AG20443 (cell line): Measurements from ENCODE around the gene LRRC8C.
"Not testable (repeated sequence)": the region's sequence is repeated elsewhere in the genome, so short reads cannot be mapped to it uniquely, and the experiment has no call there.

Experiments
- DNase-seq: peaks from one replicate; pipeline ENCODE4 v3.0.0; 2012; ENCODE audit warnings: low spot score, mixed read lengths

Gene LRRC8C

GRCh38 chr1:89704014-89704413, 71.1 kb downstream of the LRRC8C start:
- DNase-seq, result no peak

GRCh38 chr1:89704885-89705284, 72.0 kb downstream of the LRRC8C start:
- DNase-seq, result not testable (repeated sequence)

GRCh38 chr1:89705901-89706699, 73.2 kb downstream of the LRRC8C start:
- DNase-seq, result no peak

- no peak for DNase-seq
Observed at GRCh38 chr1:89706700-89707012, 73.7 kb downstream of the LRRC8C start.

- DNase-seq, result no peak
Observed at GRCh38 chr1:89708751-89709375, 75.9 kb downstream of the LRRC8C start.

- no peak for DNase-seq
Observed at GRCh38 chr1:89710498-89711139, 77.7 kb downstream of the LRRC8C start.

- no peak for DNase-seq
Observed at GRCh38 chr1:89711140-89711778, 78.3 kb downstream of the LRRC8C start.

- DNase-seq, result no peak
Observed at GRCh38 chr1:89712420-89712819, 79.5 kb downstream of the LRRC8C start.

- no peak for DNase-seq
Observed at GRCh38 chr1:89715677-89716076, 82.8 kb downstream of the LRRC8C start.

- DNase-seq, result no peak
Observed at GRCh38 chr1:89719502-89720306, 86.8 kb downstream of the LRRC8C start.

GRCh38 chr1:89720839-89721238, 87.9 kb downstream of the LRRC8C start:
- no peak for DNase-seq

- DNase-seq, result no peak
Observed at GRCh38 chr1:89721351-89721750, 88.4 kb downstream of the LRRC8C start.

GRCh38 chr1:89723144-89723543, 90.2 kb downstream of the LRRC8C start:
- DNase-seq, result no peak

- peak; percentile 65 for DNase-seq
Observed at GRCh38 chr1:89723863-89724262, 90.9 kb downstream of the LRRC8C start.

- DNase-seq, result no peak
Observed at GRCh38 chr1:89724369-89725010, 91.6 kb downstream of the LRRC8C start.

- peak; percentile 69 for DNase-seq
Observed at GRCh38 chr1:89725011-89725370, 92.1 kb downstream of the LRRC8C start.

- DNase-seq, result no peak
Observed at GRCh38 chr1:89725631-89726030, 92.7 kb downstream of the LRRC8C start.

- DNase-seq, result no peak
Observed at GRCh38 chr1:89727517-89728312, 94.8 kb downstream of the LRRC8C start.

GRCh38 chr1:89728381-89728780, 95.5 kb downstream of the LRRC8C start:
- no peak for DNase-seq

GRCh38 chr1:89732206-89732605, 99.3 kb downstream of the LRRC8C start:
- no peak for DNase-seq
